ENCODE results near the gene SGCA.

DNA sequence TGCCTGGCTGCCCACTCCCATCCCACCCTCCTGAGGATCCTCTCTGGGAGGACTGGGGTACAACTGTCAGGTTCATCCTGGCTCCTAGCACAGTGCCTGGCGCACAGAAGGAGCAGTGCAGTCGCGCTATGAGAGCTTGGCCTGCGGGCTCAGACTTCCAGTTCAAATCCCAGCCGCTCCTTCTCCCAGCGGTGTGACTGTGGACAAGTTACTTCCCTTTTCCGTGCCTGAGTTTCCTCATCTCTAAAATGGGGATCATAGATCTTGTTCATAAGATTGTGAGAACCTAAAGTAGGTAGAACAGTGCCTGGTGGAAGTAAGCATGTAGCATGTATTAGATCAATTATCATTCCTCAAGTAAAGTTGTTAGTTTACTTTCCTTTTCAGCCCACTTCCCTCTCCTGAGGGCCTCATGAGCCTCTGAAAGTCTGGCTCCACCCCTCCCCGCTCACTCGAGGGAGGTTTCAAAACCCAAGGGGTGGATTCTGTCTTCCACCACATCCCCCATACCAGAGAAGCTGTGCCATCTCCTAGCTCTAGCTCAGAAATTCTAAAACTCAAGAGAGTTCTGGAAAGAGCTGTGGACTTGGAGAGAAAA lies 55.6 kb downstream of the SGCA start:
- TF ChIP-seq EP300 (IDR thresholded peaks at IDR 0.05) (no peak), POLR2AphosphoS5 (IDR thresholded peaks at IDR 0.05) (no peak)
- TF ChIP-seq, protein P1, sequence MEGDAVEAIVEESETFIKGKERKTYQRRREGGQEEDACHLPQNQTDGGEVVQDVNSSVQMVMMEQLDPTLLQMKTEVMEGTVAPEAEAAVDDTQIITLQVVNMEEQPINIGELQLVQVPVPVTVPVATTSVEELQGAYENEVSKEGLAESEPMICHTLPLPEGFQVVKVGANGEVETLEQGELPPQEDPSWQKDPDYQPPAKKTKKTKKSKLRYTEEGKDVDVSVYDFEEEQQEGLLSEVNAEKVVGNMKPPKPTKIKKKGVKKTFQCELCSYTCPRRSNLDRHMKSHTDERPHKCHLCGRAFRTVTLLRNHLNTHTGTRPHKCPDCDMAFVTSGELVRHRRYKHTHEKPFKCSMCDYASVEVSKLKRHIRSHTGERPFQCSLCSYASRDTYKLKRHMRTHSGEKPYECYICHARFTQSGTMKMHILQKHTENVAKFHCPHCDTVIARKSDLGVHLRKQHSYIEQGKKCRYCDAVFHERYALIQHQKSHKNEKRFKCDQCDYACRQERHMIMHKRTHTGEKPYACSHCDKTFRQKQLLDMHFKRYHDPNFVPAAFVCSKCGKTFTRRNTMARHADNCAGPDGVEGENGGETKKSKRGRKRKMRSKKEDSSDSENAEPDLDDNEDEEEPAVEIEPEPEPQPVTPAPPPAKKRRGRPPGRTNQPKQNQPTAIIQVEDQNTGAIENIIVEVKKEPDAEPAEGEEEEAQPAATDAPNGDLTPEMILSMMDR (IDR thresholded peaks at IDR 0.05): no peak
